HCT116 (cell line): ENCODE measurements around the gene WDR20. TPM values are rescaled to one million over a fixed set of nuclear protein-coding genes. Genes with fewer than 3 reads are reported as not detected.

ENCODE experiments used
- ATAC-seq: fragments of 200-7000 bp; cut with Tn5 transposase; 2 replicates; pipeline ENCODE4 v1.9.1; 2020; ENCODE audit warnings: mild to moderate bottlenecking, moderate library complexity
- BruUV-seq: library from RNA; stranded (reverse); fragments of 400-500 nt; replicated peaks from 2 replicates; lab custom pipeline; 2021; lab: Mats Ljungman, UMichigan
- CTCF ChIA-PET: fragments of 300-600 bp; sonication (Branson Sonifier 250); formaldehyde crosslinking; loops from one replicate; lab custom pipeline; 2021; ENCODE audit warnings: antibody characterized with exemption; lab: Charles Lee
- POLR2A ChIA-PET: fragments of 300-600, 350-600 bp; sonication (Branson Sonifier 250); formaldehyde crosslinking; loops from one replicate; lab custom pipeline; 2021; ENCODE audit warnings: antibody characterized with exemption; lab: Charles Lee
- RAD21 ChIA-PET, 2 experiments: fragments of 300-600 bp; sonication (Branson Sonifier 250); formaldehyde crosslinking; loops; one replicate each; lab custom pipeline; 2023; ENCODE audit warnings: low total read pairs in 2 of 2; ENCODE audit not compliant: uncharacterized antibody in 2 of 2, unreplicated experiment in 2 of 2, low non-redundant PET in 1 of 2; lab: Charles Lee
- DNase-seq: peaks from one replicate; pipeline ENCODE4 v3.0.0-alpha.2; 2010; ENCODE audit warnings: low read depth, low spot score
- H2AFZ ChIP-seq: fragments of 200-600 bp; shearing (Covaris generic), sonication (generic); 2 replicates; pipeline ENCODE4 v1.6.1; 2017; ENCODE audit warnings: low read depth, mixed run types, mixed read lengths, antibody characterized with exemption, low read length; ENCODE audit not compliant: poor library complexity, severe bottlenecking
- H3K27ac ChIP-seq: 2 replicates; pipeline ENCODE4 v1.5.1; 2012; ENCODE audit warnings: low read depth, low read length
- H3K27me3 ChIP-seq: fragments of 200-600 bp; sonication (generic); 2 replicates; pipeline ENCODE4 v1.6.1; 2016; ENCODE audit warnings: mixed run types, low read length, mixed read lengths; ENCODE audit not compliant: insufficient read depth
- H3K36me3 ChIP-seq, 2 experiments: fragments of 200-500 bp in 1 of 2; fragments of 200-600 bp in 1 of 2; sonication (Bioruptor generic) in 1 of 2; sonication (generic) in 1 of 2; 2 replicates each; pipeline versions ENCODE4 v1.5.1 to v1.6.1; 2014 to 2016; ENCODE audit warnings: low read length in 2 of 2, inconsistent platforms in 1 of 2, mixed read lengths in 1 of 2, mixed run types in 1 of 2; ENCODE audit not compliant: insufficient read depth in 2 of 2, control insufficient read depth in 1 of 2
- H3K4me1 ChIP-seq, 2 experiments: fragments of 200-600 bp in 1 of 2; sonication (generic) in 1 of 2; 2 replicates each; pipeline versions ENCODE4 v1.5.1 to v1.6.1; 2012 to 2017; ENCODE audit warnings: low read length in 2 of 2, inconsistent platforms in 1 of 2, mild to moderate bottlenecking in 1 of 2, mixed read lengths in 1 of 2, mixed run types in 1 of 2, moderate library complexity in 1 of 2; ENCODE audit not compliant: insufficient read depth in 2 of 2, control insufficient read depth in 1 of 2
- H3K4me2 ChIP-seq: fragments of 200-600 bp; sonication (generic); 2 replicates; pipeline ENCODE4 v1.6.1; 2017; ENCODE audit warnings: mixed run types, low read length, mixed read lengths
- H3K4me3 ChIP-seq, 2 experiments: fragments of 200-600 bp in 1 of 2; sonication (generic) in 1 of 2; replicated peaks in 1 of 2; 2 replicates each; pipeline ENCODE4 v1.5.1; 2011 to 2016; ENCODE audit warnings: low read length in 2 of 2, control low read depth in 1 of 2, low read depth in 1 of 2, mild to moderate bottlenecking in 1 of 2, mixed read lengths in 1 of 2, mixed run types in 1 of 2
- H3K79me2 ChIP-seq: fragments of 200-600 bp; sonication (generic); 2 replicates; pipeline ENCODE4 v1.6.1; 2017; ENCODE audit warnings: mild to moderate bottlenecking, mixed run types, low read length, moderate library complexity, mixed read lengths; ENCODE audit not compliant: insufficient read depth
- H3K9ac ChIP-seq: fragments of 200-600 bp; sonication (generic); 2 replicates; pipeline ENCODE4 v1.6.1; 2016; ENCODE audit warnings: low read length, mixed read lengths
- H3K9me2 ChIP-seq: fragments of 200-600 bp; sonication (generic), shearing (Covaris generic); 2 replicates; pipeline ENCODE4 v1.6.1; 2017; ENCODE audit warnings: mixed run types, mild to moderate bottlenecking, moderate library complexity; ENCODE audit not compliant: insufficient read depth
- H3K9me3 ChIP-seq, 2 experiments: fragments of 200-500 bp in 1 of 2; fragments of 200-600 bp in 1 of 2; sonication (Bioruptor generic) in 1 of 2; sonication (generic) in 1 of 2; 2 replicates each; pipeline ENCODE4 v1.6.1; 2014 to 2017; ENCODE audit warnings: low read length in 2 of 2, mixed read lengths in 2 of 2, inconsistent platforms in 1 of 2, low read depth in 1 of 2, mild to moderate bottlenecking in 1 of 2, mixed run types in 1 of 2, moderate library complexity in 1 of 2; ENCODE audit not compliant: control insufficient read depth in 1 of 2, insufficient read depth in 1 of 2
- H4K20me1 ChIP-seq: fragments of 200-600 bp; sonication (generic), shearing (Covaris generic); 2 replicates; pipeline ENCODE4 v1.6.1; 2017; ENCODE audit warnings: mixed run types, mild to moderate bottlenecking, moderate library complexity; ENCODE audit not compliant: insufficient read depth
- ATF3 ChIP-seq: IDR thresholded peaks from 2 replicates; pipeline ENCODE4 v1.6.1; 2012
- CBX3 ChIP-seq: IDR thresholded peaks from 2 replicates; pipeline ENCODE4 v1.6.1; 2012; ENCODE audit warnings: low read depth
- EGR1 ChIP-seq: IDR thresholded peaks from 2 replicates; pipeline ENCODE4 v1.6.1; 2012; ENCODE audit warnings: low read depth
- EZH2 ChIP-seq: fragments of 200-600 bp; sonication (generic); IDR thresholded peaks from 2 replicates; pipeline ENCODE4 v1.6.1; 2017; ENCODE audit warnings: antibody characterized with exemption, mixed run types
- EZH2phosphoT487 ChIP-seq: fragments of 200-600 bp; IDR thresholded peaks from 2 replicates; pipeline ENCODE4 v1.6.1; 2018; ENCODE audit warnings: antibody characterized with exemption, borderline replicate concordance
- FOSL1 ChIP-seq: IDR thresholded peaks from 2 replicates; pipeline ENCODE4 v1.6.1; 2012; ENCODE audit warnings: low read depth
- JUND ChIP-seq: IDR thresholded peaks from 2 replicates; pipeline ENCODE4 v1.6.1; 2012
- REST ChIP-seq: IDR thresholded peaks from 2 replicates; pipeline ENCODE4 v1.6.1; 2012; ENCODE audit warnings: low read depth
- SIN3A ChIP-seq: IDR thresholded peaks from 2 replicates; pipeline ENCODE4 v1.6.1; 2012; ENCODE audit warnings: low read depth
- SRF ChIP-seq: IDR thresholded peaks from 2 replicates; pipeline ENCODE4 v1.6.1; 2012; ENCODE audit warnings: low read depth
- ZBTB33 ChIP-seq: IDR thresholded peaks from 2 replicates; pipeline ENCODE4 v1.6.1; 2011; ENCODE audit warnings: mild to moderate bottlenecking, low read length, moderate library complexity; ENCODE audit not compliant: insufficient replicate concordance; ENCODE audit errors: extremely low read depth
- ZFX ChIP-seq: fragments of 450-650 bp; IDR thresholded peaks from 2 replicates; pipeline ENCODE4 v1.6.1; 2017
- ZNF274 ChIP-seq: fragments of 200-500 bp; sonication (Bioruptor generic); IDR thresholded peaks from 2 replicates; pipeline ENCODE4 v1.6.1; 2014; ENCODE audit warnings: mild to moderate bottlenecking, low read depth, low read length, inconsistent platforms
- intact Hi-C: fragments of 100-400 bp; cut with micrococcal nuclease; formaldehyde crosslinking; loops from 2 replicates; pipeline ENCODE4 v1.10.0; 2022
- total RNA-seq: library from RNA; stranded (reverse); gene quantifications from one replicate; pipeline ENCODE4 v1.2.1, GENCODE V29; 2021; ENCODE audit not compliant: unreplicated experiment

WDR20 gene
- total RNA-seq, 1 experiment from 2014 or later, result 21.1 TPM

GRCh38 chr14:102140027-102140749 is 491 bp downstream of the WDR20 start:
- TF ChIP-seq ZFX (peak; percentile 45; the same call in 1 of the 2 replicates), ATF3 (no peak), EZH2phosphoT487 (no peak)
- Histone ChIP-seq H3K27ac (peak overlapping the region; percentile 73), H3K4me1 (peaks cover 5 to 16% of the 10 kb centered on the region in 2 experiments; a peak in 3 of 4 replicates), H3K27me3 (no peaks in the 10 kb centered on the region), H3K4me2 (peak overlapping the region; percentile 82), H3K79me2 (peaks cover 65% of the 10 kb centered on the region), H3K9me3 (no peaks in the 10 kb centered on the region), H2AFZ (no peak overlapping the region), H3K9me2 (no peaks in the 10 kb centered on the region), H3K9ac (peak overlapping the region; percentile 89), H4K20me1 (peaks cover 6% of the 10 kb centered on the region; the same call in 1 of the 2 replicates), H3K36me3 (no peaks in the 10 kb centered on the region), H3K4me3 (peak overlapping the region; percentile 91 to 97)
- DNase-seq, result no peak
- ATAC-seq, result peak; percentile 12
- POLR2A ChIA-PET, result no interaction called here
- CTCF ChIA-PET, result interaction anchor here (1.0 kb wide), 1 partner anchor 44 kb away, joined by 4 read pairs; no protein-coding TSS in a partner anchor
- BruUV-seq, result TSS peak; percentile 68
- RAD21 ChIA-PET, result no interaction called here
- intact Hi-C loops, result no loop called here

- no peaks in the 10 kb centered on the region for H3K9me2 ChIP-seq
- H3K4me3 ChIP-seq, result peak overlapping the region; percentile 91 to 97
- no TSS peak for BruUV-seq
- CTCF ChIA-PET, result no interaction called here
- H3K27ac ChIP-seq, result 0 out of 2 replicates have a peak overlapping the region, but pooled peaks have one; percentile 73
- RAD21 ChIA-PET, result interaction anchor here in 1 of 2 experiments (0.5 kb wide), 1 partner anchor 192 kb away, joined by 3 read pairs; no protein-coding TSS in a partner anchor
- H3K79me2 ChIP-seq, result peaks cover 71% of the 10 kb centered on the region
- intact Hi-C loops, result no loop called here
- POLR2A ChIA-PET, result no interaction called here
- no peaks in the 10 kb centered on the region for H3K27me3 ChIP-seq
- peak overlapping the region; percentile 89 for H3K9ac ChIP-seq
- H3K4me2 ChIP-seq, result peak overlapping the region; percentile 82
- DNase-seq (no peak), ATAC-seq (no peak)
- H3K4me1 ChIP-seq, result peaks cover 5 to 16% of the 10 kb centered on the region in 2 experiments; a peak in 3 of 4 replicates
- H2AFZ ChIP-seq, result no peak overlapping the region
- H3K9me3 ChIP-seq, result no peaks in the 10 kb centered on the region
- H3K36me3 ChIP-seq, result no peaks in the 10 kb centered on the region
- H4K20me1 ChIP-seq, result peaks cover 6% of the 10 kb centered on the region; the same call in 1 of the 2 replicates
- TF ChIP-seq CBX3 (no peak), FOSL1 (no peak), REST (no peak), ATF3 (no peak), EZH2phosphoT487 (no peak), ZNF274 (no peak), ZBTB33 (no peak), JUND (no peak), SRF (no peak), EGR1 (no peak), SIN3A (no peak), EZH2 (no peak)
Measured at GRCh38 chr14:102140750-102141145, 1.1 kb downstream of the WDR20 start.
